Suppressor macrophage (primary cell): ENCODE results near the gene TOMM40L.
"Not testable (repeated sequence)": the region's sequence is repeated elsewhere in the genome, so short reads cannot be mapped to it uniquely, and the experiment has no call there.

Experiments
- DNase-seq, 4 experiments: peaks; one replicate each; pipeline ENCODE4 v3.0.0-alpha.2; 2020 to 2022

The TOMM40L gene

GRCh38 chr1:161222175-161223019 lies 3.5 kb upstream of the TOMM40L start:
- DNase-seq = no peak

DNA sequence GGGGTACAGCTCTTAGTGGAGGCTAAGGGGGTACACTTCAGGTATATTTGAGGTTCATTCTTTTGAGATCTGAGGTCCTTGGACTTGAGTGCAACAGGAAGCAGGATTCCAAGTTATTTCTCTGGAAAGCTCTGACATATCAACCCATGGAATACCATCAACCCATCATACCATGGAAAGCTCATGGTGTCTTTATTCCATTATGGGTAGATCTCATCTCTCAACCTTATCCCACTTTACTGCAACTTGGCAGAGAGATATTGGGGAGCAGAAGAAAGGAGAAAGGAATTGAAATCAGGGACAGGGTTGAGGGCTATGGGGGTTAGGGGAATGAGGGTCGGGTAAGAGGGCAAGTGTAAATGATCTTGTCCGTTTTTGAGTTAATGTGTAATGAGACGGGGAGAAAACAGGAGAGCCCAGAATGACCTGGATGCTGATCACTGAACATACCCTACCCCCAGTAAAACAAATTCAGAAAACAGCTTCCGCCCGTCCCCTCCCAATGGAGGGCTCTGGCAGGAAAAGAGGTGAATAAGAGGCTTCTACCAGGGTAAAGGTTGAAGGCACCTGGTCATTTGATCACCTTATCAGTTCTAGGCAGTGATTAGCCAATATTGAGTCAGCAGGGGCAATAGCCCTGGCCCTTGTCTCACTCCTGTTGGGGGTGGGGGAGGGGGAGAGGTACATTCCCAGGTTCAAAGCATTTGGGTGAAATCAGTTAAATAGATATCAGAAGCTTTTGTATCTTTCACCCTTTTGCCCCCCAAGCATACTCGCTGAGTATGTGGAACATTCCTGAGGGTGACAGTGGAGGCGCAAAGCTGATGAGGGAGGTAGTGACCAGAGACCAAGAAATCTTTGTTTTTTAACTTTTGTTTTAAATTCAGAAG lies 1.8 kb upstream of the TOMM40L start:
- DNase-seq = no peak

DNA sequence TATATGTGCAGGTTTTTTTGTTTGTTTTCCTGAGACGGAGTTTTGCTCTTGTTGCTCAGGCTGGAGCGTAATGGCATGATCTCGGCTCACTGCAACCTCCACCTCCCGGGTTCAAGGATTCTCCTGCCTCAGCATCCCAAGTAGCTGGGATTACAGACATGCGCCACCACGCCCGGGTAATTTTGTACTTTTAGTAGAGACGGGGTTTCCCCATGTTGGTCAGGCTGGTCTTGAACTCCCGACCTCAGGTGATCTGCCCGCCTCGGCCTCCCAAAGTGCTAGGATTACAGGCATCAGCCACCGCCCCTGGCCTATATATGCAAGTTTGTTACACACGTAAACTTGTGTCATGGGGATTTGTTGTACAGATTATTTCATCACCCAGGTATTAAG lies 1.2 kb upstream of the TOMM40L start:
- DNase-seq = not testable (repeated sequence)

DNA sequence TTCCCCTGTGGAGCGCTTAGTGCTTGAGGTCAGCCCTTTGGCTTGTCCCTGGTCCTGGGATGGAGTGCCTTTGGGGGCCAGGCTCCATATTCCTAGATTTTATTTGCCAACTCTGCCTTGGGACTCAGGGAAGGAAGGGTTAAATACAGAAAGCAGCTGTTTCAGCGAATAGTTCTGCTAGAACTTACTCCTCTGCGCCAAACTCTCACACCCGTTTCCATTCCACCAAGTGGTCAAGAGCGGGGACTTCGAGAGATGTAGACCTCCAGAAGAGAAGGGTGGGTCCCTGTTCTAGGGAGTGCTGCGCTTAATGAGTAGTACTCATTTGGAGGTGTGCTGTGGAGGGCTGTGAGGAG lies 704 bp upstream of the TOMM40L start:
- DNase-seq = peak in 1 of 4 experiments; percentile 23

GRCh38 chr1:161226320-161226711 lies 456 bp downstream of the TOMM40L start:
- DNase-seq = no peak

DNA sequence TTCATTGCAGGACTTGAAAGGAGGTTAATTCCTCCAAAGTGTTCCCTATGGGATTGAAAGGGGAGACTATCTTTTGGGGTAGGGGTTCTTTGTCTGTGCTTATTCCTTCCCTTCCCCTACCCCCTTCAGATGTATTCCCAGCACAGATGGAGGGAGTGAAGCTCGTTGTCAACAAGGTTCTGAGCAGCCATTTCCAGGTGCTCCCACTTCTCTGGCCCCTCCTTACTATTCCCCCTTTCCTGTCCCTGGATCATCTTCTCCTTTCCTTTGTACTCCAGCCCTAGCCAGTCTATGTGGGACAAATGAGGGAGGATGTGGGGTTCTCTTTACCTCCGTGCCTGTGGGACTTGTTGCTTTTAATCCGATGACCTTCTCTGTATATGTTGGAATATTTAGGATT lies 899 bp downstream of the TOMM40L start:
- no peak for DNase-seq

GRCh38 chr1:161227196-161227871 lies 1.5 kb downstream of the TOMM40L start:
- peak; percentile 86 to 93 (median 90) for DNase-seq

DNA sequence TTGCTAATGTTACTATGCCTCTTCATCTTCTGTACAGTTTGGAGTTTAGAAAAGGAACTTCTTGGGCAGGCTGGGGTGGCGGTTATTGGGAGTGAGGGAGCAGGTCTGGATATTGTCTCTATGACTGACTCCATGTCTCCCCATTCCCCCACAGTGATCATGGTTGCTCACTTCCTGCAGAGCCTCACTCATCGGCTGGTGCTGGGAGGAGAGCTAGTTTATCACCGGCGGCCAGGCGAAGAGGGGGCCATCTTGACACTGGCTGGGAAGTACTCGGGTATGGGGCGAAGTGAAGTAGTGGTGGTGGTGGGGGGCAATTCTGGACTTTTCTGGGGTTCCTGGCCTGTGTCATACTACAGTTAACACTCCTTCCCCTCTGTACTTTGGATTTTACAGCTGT lies 2.2 kb downstream of the TOMM40L start:
- DNase-seq = no peak

DNA sequence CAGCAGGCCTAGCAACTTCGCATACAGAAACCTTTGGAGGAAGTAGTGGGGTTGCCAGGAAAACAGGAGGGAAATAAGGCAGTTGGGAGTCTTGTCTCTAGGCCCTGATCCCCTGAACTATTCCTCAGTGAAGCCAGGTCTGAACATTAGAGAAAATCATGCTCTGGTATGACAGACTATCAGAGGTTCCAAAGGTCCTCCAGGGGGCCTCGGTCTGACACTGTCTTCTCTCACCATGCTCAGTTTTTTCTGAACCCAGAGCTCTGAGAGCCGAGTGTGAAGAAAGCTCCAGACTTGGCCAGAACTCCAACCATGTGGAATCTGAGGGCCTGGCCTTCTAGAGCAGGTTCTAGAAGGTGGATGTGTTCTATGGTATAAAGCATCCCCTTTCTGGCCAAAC lies 4.0 kb downstream of the TOMM40L start:
- no peak for DNase-seq

GRCh38 chr1:161230762-161231161 lies 4.9 kb downstream of the TOMM40L start:
- no peak for DNase-seq

- DNase-seq = no peak
Observed at GRCh38 chr1:161233102-161233501, 7.2 kb downstream of the TOMM40L start.

DNA sequence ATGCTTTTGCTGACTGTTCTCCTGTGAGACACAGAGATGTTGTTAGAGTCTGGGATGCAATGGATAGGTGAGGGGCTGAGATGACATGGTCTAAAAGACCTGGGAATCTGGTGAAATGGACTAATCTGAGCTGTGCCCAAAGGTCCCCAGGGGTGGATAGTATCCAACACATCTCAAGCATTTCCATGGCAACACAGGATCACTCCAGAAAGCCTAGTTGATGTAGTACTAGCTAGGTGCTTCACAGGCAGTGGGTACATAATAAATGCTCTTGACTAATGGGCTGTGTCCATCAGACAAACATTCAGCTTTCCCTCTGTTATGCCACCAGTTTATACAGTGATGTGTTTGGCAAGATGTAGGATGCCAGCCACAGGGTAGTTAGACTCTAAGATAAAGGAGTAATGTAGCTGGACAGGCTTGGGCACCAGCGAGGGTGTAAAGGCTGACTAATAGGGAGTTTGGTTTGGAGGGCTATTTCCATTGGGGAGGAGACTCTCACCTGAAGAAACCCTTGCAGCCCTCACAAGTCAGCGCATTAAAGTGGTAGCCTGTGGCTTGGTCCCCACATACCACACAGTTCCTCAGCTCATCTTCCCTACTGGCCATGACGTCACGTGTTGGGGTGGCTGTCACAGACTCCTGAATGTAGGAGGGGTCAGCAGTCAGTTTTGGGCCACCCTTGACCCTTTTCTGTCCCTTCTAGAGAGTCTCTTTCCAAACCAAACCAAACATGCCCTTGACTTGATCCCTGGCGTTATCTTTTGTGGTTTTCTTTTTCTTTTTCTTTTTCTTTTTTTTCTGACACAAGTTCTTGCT lies 10.3 kb downstream of the TOMM40L start:
- DNase-seq = no peak

DNA sequence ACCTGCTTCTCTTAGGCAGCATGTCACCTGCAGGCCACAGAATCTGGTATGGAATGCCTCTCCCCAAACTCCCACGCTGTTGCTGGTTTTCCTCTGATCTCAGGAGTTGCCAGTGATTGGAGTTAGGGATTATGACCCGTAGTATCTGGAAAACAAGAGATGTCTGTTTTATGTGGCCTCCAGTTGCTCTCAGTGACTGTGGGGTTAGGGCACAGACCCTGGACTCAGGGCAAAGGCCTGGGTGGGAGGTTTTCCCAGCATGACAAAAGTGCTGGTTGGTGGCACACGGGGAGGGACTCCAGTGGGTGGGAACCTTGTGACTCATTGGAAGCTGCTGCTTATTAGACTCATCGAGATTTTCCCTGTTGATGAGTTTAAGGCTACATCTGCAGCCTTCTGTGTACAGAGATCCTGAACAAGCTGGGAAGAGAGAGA lies 12.2 kb downstream of the TOMM40L start, which contains the start of gene NR1I3:
NR1I3 (minus strand) TSS at position 165 of the 435 bp plus-strand sequence. CDS start 1,638 bp downstream, outside the sequence.
- DNase-seq = no peak

DNA sequence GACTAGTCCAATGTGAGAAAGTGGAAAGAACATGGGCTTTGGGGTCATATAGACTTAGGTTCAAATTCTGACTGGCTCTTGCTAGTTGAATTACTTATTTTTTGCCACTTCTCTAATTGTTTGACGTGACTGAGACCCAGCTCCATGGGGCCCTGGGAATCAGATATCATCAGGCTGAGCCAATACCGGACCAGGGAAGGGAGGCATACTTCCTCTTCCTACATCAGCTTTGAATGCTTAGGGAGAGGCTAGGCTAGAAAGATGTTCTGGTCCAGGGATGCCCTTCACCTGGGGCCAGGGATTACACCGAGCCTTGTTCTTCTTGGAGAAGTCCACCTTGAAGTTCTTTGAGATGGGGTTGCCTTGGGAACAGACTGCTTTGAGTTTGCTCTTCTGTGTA lies 15.8 kb downstream of the TOMM40L start:
- peak in 3 of 4 experiments; percentile 46 to 59 (median 49) for DNase-seq

DNA sequence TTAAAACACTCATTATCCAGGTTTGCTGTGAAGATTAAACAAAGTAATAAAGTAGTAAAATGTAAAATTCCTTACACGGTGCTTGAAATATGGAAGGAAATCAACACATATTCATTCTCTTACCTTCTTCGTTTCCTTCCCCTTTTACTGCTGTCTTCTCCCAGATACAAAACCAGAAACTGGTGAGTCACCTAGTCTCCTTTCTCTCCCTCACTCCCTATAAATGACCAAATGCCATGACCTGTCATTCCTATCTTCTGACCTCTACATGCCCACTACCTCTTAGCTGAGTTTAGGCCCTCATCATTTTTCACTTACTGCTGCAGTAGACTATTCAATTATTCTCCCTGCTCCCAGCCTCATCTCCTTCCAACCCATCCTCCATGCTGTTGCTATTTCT lies 16.5 kb downstream of the TOMM40L start:
- DNase-seq = peak in 1 of 4 experiments; percentile 34

DNA sequence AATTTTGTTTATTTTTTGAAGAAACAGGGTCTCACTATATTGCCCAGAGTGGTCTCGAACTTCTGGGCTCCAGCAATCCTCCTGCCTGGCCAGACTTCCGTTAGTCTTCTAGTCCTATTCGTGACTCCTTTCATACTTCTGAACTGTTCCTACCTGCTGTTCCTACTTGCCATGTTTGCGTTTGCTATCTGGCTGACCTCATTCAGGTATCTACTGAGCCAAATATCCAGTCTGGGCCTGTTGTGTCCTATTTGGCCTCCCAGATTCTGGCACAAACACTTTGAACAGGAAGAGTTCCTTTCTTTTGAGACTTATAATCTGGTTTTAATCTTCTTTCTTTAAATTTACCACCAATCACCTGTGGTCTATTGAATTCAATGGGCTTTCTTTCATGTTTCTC lies 19.0 kb downstream of the TOMM40L start:
- DNase-seq = no peak

GRCh38 chr1:161250100-161250499 lies 24.2 kb downstream of the TOMM40L start:
- DNase-seq = not testable (repeated sequence)

DNA sequence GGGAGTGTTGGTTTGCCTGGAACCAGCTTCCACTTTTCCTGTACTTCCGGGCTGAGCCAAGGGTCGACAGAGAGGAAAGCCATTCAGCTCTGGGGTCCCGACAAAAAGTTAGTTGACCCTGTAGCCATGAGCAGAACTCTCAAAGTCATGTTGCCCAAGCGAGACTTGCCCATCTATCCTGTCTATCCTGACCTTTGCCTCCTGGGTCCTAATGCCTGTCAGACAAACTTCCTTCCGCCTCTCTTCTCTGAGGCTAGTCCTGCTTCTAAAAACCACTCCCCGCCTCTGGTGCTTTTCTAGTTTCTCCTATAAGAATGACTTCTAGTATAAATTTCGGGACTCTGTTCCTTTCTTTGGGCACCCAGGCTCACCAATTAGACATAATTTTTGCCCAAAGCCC lies 25.0 kb downstream of the TOMM40L start:
- DNase-seq = no peak

DNA sequence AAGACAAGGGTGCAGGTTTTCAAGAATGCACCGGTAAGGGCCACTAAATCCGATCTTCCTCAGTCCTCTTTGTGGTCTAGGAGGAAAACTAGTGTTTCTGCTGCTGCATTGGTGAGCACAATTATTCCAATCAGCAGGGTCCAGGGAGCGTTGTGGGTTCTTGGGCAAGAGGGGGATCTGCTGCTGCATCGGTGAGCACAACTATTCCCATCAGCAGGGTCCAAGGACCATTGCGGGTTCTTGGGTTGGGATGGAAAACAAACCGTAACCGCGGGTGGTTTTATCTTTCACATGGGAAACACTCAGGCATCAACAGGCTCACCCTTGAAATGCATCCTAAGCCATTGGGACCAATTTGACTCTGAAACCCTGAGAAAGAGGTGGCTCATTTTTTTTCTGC lies 25.7 kb downstream of the TOMM40L start:
- DNase-seq = no peak

- peak in 3 of 4 experiments; percentile 12 to 30 (median 18) for DNase-seq
Observed at GRCh38 chr1:161255302-161255701, 29.4 kb downstream of the TOMM40L start.

DNA sequence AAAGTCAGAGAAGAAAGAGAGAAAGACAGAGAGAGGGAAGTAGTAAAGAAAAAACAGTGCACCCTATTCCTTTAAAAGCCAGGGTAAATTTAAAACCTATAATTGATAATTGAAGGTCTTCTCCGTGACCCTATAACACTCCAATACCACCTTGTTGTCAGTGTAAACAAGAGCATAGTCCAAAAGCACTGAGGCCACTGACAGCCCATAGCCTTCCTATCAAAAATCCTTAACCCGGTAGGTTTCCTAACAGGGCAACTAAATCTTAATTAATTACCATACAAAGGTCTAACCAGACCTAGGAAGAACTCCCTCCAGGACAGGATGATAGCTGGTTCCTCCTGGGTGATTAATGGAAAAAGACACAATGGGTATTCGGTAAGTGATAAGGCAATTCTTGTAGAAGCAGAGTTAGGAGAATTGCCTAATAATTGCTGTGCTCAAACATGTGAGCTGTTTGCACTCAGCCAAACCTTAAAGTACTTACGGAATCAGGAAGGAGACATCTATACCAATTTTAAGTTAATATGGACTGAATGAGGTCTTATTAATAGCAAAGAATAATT lies 30.2 kb downstream of the TOMM40L start:
- not testable (repeated sequence) for DNase-seq

GRCh38 chr1:161257109-161257508 lies 31.2 kb downstream of the TOMM40L start:
- peak in 1 of 4 experiments; percentile 12 for DNase-seq
